ENCODE results near the gene BDKRB2. TPM values are rescaled to one million over a fixed set of nuclear protein-coding genes. Genes with fewer than 3 reads are reported as not detected.
A peak's percentile ranks its signal among the peaks of the same experiment; 100 is the strongest.

The BDKRB2 gene
- total and polyA plus RNA-seq, 2 experiments from 2014 or later: 0.14 to 0.21 TPM

- TF ChIP-seq REST (IDR thresholded peaks at IDR 0.05; ENCODE audit: unreplicated experiment): no peak
- no peak for TF ChIP-seq POLR2AphosphoS5 (IDR thresholded peaks at IDR 0.05; ENCODE audit: low read depth)
- no peak for TF ChIP-seq CTCF (conservative IDR thresholded peaks at IDR 0.05; ENCODE audit: low read depth in 2 of 2)
- no peak for TF ChIP-seq CREB1 (CRISPR knock-in tag; IDR thresholded peaks at IDR 0.05; ENCODE audit: low read depth)
- no peak for TF ChIP-seq JUNB (IDR thresholded peaks at IDR 0.05; ENCODE audit: unreplicated experiment)
These were observed 59.5 kb downstream of the BDKRB2 start (continued) for GRCh38 chr14:96264200-96264553.

GRCh38 chr14:96264853-96265252 lies 60.2 kb downstream of the BDKRB2 start:
- Histone ChIP-seq H3K36me3 (ENCODE audit: insufficient read depth) (no peaks in the 10 kb centered on the region), H2AFZ (no peak overlapping the region), H3K4me1 (ENCODE audit: insufficient read depth) (no peaks in the 10 kb centered on the region), H3F3A (replicated peaks; ENCODE audit: low read depth) (no peaks in the 10 kb centered on the region), H3K9me2 (ENCODE audit: insufficient read depth) (peaks cover 3% of the 10 kb centered on the region; the same call in 1 of the 2 replicates), H3K27ac (ENCODE audit: low read depth) (no peak overlapping the region), H3K4me3 (no peak overlapping the region), H3K79me2 (replicated peaks; ENCODE audit: insufficient read depth) (no peaks in the 10 kb centered on the region), H4K20me1 (replicated peaks; ENCODE audit: insufficient read depth) (no peaks in the 10 kb centered on the region), H3K4me2 (no peak overlapping the region), H3K27me3 (ENCODE audit: insufficient read depth) (no peaks in the 10 kb centered on the region)
- ATAC-seq (peak; percentile 89), DNase-seq (ENCODE audit: low spot score) (peak; percentile 60)
- TF ChIP-seq CTCF (conservative IDR thresholded peaks at IDR 0.05; ENCODE audit: low read depth in 2 of 2) (peak; percentile 54 to 79), JUNB (IDR thresholded peaks at IDR 0.05; ENCODE audit: unreplicated experiment) (no peak)
- no peaks in the 10 kb centered on the region for H3K4me1 Mint-ChIP-seq
- no peak overlapping the region for H3K27ac Mint-ChIP-seq
- H3K9me3 Mint-ChIP-seq: no peaks in the 10 kb centered on the region; the same call in 1 of the 3 replicates
- H3K36me3 Mint-ChIP-seq (ENCODE audit: low read depth): no peaks in the 10 kb centered on the region; the same call in 2 of the 3 replicates
- peaks cover 10% of the 10 kb centered on the region for H3K27me3 Mint-ChIP-seq (ENCODE audit: insufficient read depth, low read depth, poor library complexity)
- H3K4me3 Mint-ChIP-seq: no peak overlapping the region

All from GM23338 (cell line).